Stomach smooth muscle (tissue), 2 donors: Measurements from ENCODE around the gene DLG2.

Experiments
- H3K27ac ChIP-seq: one replicate; pipeline ENCODE4 v1.7.0; 2013; ENCODE audit warnings: mild to moderate bottlenecking, low read length, inconsistent platforms
- H3K27me3 ChIP-seq, 2 donors: one replicate each; pipeline ENCODE4 v1.7.0; 2013; ENCODE audit warnings: low read length in 2 of 2; ENCODE audit not compliant: insufficient read depth in 2 of 2, control insufficient read depth in 1 of 2
- H3K36me3 ChIP-seq, 2 donors: one replicate each; pipeline ENCODE4 v1.7.0; 2013; ENCODE audit warnings: low read length in 2 of 2; ENCODE audit not compliant: control insufficient read depth in 2 of 2, insufficient read depth in 2 of 2
- H3K4me1 ChIP-seq: one replicate; pipeline ENCODE4 v1.7.0; 2013; ENCODE audit warnings: low read length; ENCODE audit not compliant: control insufficient read depth, insufficient read depth
- H3K4me3 ChIP-seq, 2 donors: one replicate each; pipeline ENCODE4 v1.7.0; 2013; ENCODE audit warnings: low read length in 2 of 2
- H3K9ac ChIP-seq, 2 donors: one replicate each; pipeline ENCODE4 v1.7.0; 2013; ENCODE audit warnings: low read length in 2 of 2, mild to moderate bottlenecking in 1 of 2
- H3K9me3 ChIP-seq, 2 donors: one replicate each; pipeline ENCODE4 v1.7.0; 2013; ENCODE audit warnings: low read length in 2 of 2; ENCODE audit not compliant: control insufficient read depth in 2 of 2
- donor health status: healthy.
- donor health status: Pancreatic carcinoma.

Gene DLG2

GRCh38 chr11:84398017-84398626, 1229.0 kb downstream of the DLG2 start:
- H3K36me3 ChIP-seq: no peaks in the 10 kb centered on the region
- no peaks in the 10 kb centered on the region for H3K4me1 ChIP-seq
- no peak overlapping the region for H3K4me3 ChIP-seq
- no peaks in the 10 kb centered on the region for H3K9me3 ChIP-seq
- H3K9ac ChIP-seq: no peak overlapping the region
- no peak overlapping the region for H3K27ac ChIP-seq
- H3K27me3 ChIP-seq: no peaks in the 10 kb centered on the region

DNA sequence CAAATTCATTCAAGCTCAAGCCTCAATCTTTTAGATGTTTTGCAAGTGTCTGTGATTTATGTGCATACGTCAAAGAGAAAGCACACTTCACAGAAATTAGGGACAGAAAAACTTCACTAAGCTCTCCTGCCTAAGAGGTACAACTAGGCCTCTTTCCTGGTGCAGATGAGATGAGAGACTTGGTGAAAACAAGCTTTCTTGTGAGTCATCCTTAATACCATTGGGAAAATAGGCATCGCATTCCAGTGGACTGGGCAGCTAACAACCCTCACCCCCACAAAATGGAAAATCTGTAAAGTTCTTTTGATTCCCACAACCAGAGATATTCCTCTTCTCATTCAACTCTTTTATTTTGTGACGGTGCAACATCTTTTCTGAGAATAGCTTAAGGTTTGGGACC, 1230.6 kb downstream of the DLG2 start:
- H3K4me1 ChIP-seq: no peaks in the 10 kb centered on the region
- H3K27ac ChIP-seq: no peak overlapping the region
- H3K9me3 ChIP-seq: no peaks in the 10 kb centered on the region
- no peak overlapping the region for H3K9ac ChIP-seq
- no peaks in the 10 kb centered on the region for H3K36me3 ChIP-seq
- H3K27me3 ChIP-seq: no peaks in the 10 kb centered on the region
- H3K4me3 ChIP-seq: no peak overlapping the region

- H3K36me3 ChIP-seq: no peaks in the 10 kb centered on the region
- H3K9me3 ChIP-seq: no peaks in the 10 kb centered on the region
- H3K27ac ChIP-seq: no peak overlapping the region
- H3K9ac ChIP-seq: no peak overlapping the region
- no peaks in the 10 kb centered on the region for H3K27me3 ChIP-seq
- no peaks in the 10 kb centered on the region for H3K4me1 ChIP-seq
- H3K4me3 ChIP-seq: no peak overlapping the region
Measured at GRCh38 chr11:84390441-84391078, 1236.6 kb downstream of the DLG2 start.

DNA sequence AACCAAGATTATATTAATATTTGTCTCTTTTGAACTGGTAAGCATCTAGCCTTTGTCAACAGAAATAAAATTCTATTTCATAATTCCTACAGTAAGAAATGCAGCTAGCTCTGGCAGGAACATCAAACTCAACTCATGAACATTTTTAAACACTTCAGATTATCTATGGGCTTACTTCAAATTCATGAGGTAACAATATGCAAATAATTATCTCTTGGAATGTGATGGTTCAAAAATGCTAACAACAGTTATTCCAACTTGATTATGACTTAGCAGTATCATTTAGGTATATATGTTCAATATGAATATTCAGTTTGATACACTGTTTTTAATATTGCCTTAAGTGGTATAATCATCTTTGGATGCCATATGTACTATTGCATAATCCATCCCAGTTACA, 1237.4 kb downstream of the DLG2 start:
- Histone ChIP-seq H3K4me1 (no peaks in the 10 kb centered on the region), H3K9ac (no peak overlapping the region), H3K36me3 (no peaks in the 10 kb centered on the region), H3K27ac (no peak overlapping the region), H3K27me3 (no peaks in the 10 kb centered on the region), H3K4me3 (no peak overlapping the region), H3K9me3 (no peaks in the 10 kb centered on the region)

GRCh38 chr11:84384731-84385130, 1242.4 kb downstream of the DLG2 start:
- H3K9ac ChIP-seq: no peak overlapping the region
- H3K4me1 ChIP-seq: no peaks in the 10 kb centered on the region
- H3K9me3 ChIP-seq: peaks cover 0 to 2% of the 10 kb centered on the region in 2 donors
- no peaks in the 10 kb centered on the region for H3K27me3 ChIP-seq
- no peak overlapping the region for H3K4me3 ChIP-seq
- H3K27ac ChIP-seq: no peak overlapping the region
- no peaks in the 10 kb centered on the region for H3K36me3 ChIP-seq

- Histone ChIP-seq H3K4me1 (no peaks in the 10 kb centered on the region), H3K27me3 (no peaks in the 10 kb centered on the region), H3K27ac (no peak overlapping the region), H3K4me3 (no peak overlapping the region), H3K9ac (no peak overlapping the region), H3K9me3 (peaks cover 0 to 2% of the 10 kb centered on the region in 2 donors), H3K36me3 (no peaks in the 10 kb centered on the region)
Measured at GRCh38 chr11:84383576-84383975, 1243.6 kb downstream of the DLG2 start.

- no peak overlapping the region for H3K9ac ChIP-seq
- no peak overlapping the region for H3K27ac ChIP-seq
- no peaks in the 10 kb centered on the region for H3K27me3 ChIP-seq
- peaks cover 0 to 2% of the 10 kb centered on the region in 2 donors for H3K9me3 ChIP-seq
- H3K4me1 ChIP-seq: no peaks in the 10 kb centered on the region
- no peaks in the 10 kb centered on the region for H3K36me3 ChIP-seq
- no peak overlapping the region for H3K4me3 ChIP-seq
Measured at GRCh38 chr11:84381666-84382065, 1245.5 kb downstream of the DLG2 start.

- Histone ChIP-seq H3K36me3 (no peaks in the 10 kb centered on the region), H3K9me3 (no peaks in the 10 kb centered on the region), H3K4me1 (no peaks in the 10 kb centered on the region), H3K9ac (no peak overlapping the region), H3K27me3 (no peaks in the 10 kb centered on the region), H3K4me3 (no peak overlapping the region), H3K27ac (no peak overlapping the region)
Measured at GRCh38 chr11:84372381-84372950, 1254.7 kb downstream of the DLG2 start.

GRCh38 chr11:84358034-84358433, 1269.1 kb downstream of the DLG2 start:
- H3K4me1 ChIP-seq: no peaks in the 10 kb centered on the region
- no peaks in the 10 kb centered on the region for H3K9me3 ChIP-seq
- no peak overlapping the region for H3K4me3 ChIP-seq
- no peaks in the 10 kb centered on the region for H3K36me3 ChIP-seq
- no peaks in the 10 kb centered on the region for H3K27me3 ChIP-seq
- no peak overlapping the region for H3K27ac ChIP-seq
- H3K9ac ChIP-seq: no peak overlapping the region

DNA sequence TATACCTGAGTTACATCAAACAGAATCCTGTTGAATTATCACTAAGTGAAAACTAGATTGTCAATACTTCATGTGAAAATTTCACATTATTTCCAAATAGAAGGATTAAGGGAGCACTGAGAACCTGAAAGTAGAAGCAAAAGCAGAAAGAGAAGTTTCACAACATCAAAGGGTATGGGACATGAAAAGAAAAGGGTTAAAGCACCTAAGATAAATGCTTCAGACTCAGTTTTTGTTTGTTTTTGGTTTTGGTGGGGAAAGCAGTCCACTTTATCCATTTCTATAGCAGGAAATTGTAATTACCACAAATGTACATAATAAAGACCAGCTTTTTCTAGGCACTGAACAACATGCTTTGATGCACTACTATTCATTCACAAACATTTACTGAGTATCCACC, 1271.2 kb downstream of the DLG2 start:
- no peaks in the 10 kb centered on the region for H3K9me3 ChIP-seq
- no peaks in the 10 kb centered on the region for H3K27me3 ChIP-seq
- no peaks in the 10 kb centered on the region for H3K4me1 ChIP-seq
- H3K9ac ChIP-seq: no peak overlapping the region
- H3K27ac ChIP-seq: no peak overlapping the region
- no peak overlapping the region for H3K4me3 ChIP-seq
- H3K36me3 ChIP-seq: no peaks in the 10 kb centered on the region

GRCh38 chr11:84345597-84345996, 1281.5 kb downstream of the DLG2 start:
- Histone ChIP-seq H3K27ac (no peak overlapping the region), H3K27me3 (no peaks in the 10 kb centered on the region), H3K9ac (no peak overlapping the region), H3K9me3 (no peaks in the 10 kb centered on the region), H3K36me3 (no peaks in the 10 kb centered on the region), H3K4me1 (no peaks in the 10 kb centered on the region), H3K4me3 (no peak overlapping the region)
